ENCODE measurements around the gene FAM219A. TPM values are rescaled to one million over a fixed set of nuclear protein-coding genes. Genes with fewer than 3 reads are reported as not detected.

The FAM219A gene
- polyA plus RNA-seq, 3 donors: 0.61 to 15.3 (median 1.2) TPM

- H3K9me3 ChIP-seq (replicated peaks in 1 of 2; ENCODE audit: control insufficient read depth in 1 of 2, insufficient read depth in 1 of 2, low read length in 2 of 2): no peaks in the 10 kb centered on the region
- H3K9ac ChIP-seq (ENCODE audit: insufficient read depth, low read length, poor library complexity, severe bottlenecking): no peak overlapping the region
- no peaks in the 10 kb centered on the region for H3K36me3 ChIP-seq (replicated peaks in 1 of 2; ENCODE audit: control insufficient read depth in 1 of 2, insufficient read depth in 2 of 2, low read length in 2 of 2)
- Mint-ChIP-seq H3K27me3 (ENCODE audit: low read depth in 3 of 3) (peaks cover 12 to 15% (median 13%) of the 10 kb centered on the region in 3 donors), H3K27ac (no peak overlapping the region), H3K9me3 (peaks cover 0 to 4% (median 2%) of the 10 kb centered on the region in 7 donors), H3K36me3 (peaks cover 0 to 3% of the 10 kb centered on the region in 2 donors), H3K4me1 (peaks cover 29% of the 10 kb centered on the region), H3K4me3 (no peak overlapping the region)
- H3K27me3 ChIP-seq (ENCODE audit: control insufficient read depth in 2 of 2, insufficient read depth in 2 of 2, low read length in 2 of 2): peaks cover 0 to 8% of the 10 kb centered on the region in 2 donors
- peaks cover 54% of the 10 kb centered on the region for H4K20me1 ChIP-seq (ENCODE audit: insufficient read depth, low read length)
- WGBS (ENCODE audit: insufficient coverage): 100% methylated on average over 1 of the region's 3 CpGs
- intact Hi-C loops (cut with micrococcal nuclease): loop anchor here (5.0 to 10.0 kb wide), 5 partner anchors 68 to 160 kb away; partner anchors contain the start of genes RPP25L (in 2 of the 2), ENHO (in 1 of the 2) and MYORG (in 1 of the 2)
- H3K4me1 ChIP-seq (ENCODE audit: control insufficient read depth in 1 of 2, insufficient read depth in 2 of 2, low read length in 2 of 2): peaks cover 28 to 29% of the 10 kb centered on the region in 2 donors
- TF ChIP-seq CTCF (IDR thresholded peaks at IDR 0.05): no peak
- no peak overlapping the region for H3K27ac ChIP-seq (ENCODE audit: low read depth in 1 of 2, low read length in 2 of 2)
- DNase-seq: peak in 1 of 3 donors; percentile 26
- no peak overlapping the region for H2AFZ ChIP-seq (ENCODE audit: insufficient read depth, low read depth, low read length, poor library complexity, severe bottlenecking)
- peaks cover 15% of the 10 kb centered on the region for H3K79me2 ChIP-seq (ENCODE audit: insufficient read depth, low read length)
- no peak overlapping the region for H3K4me2 ChIP-seq (replicated peaks; ENCODE audit: extremely low read depth, low read length, poor library complexity, severe bottlenecking)
- H3K4me3 ChIP-seq (replicated peaks in 1 of 3; ENCODE audit: low read depth in 2 of 3, low read length in 3 of 3): no peak overlapping the region
Observed at GRCh38 chr9:34454571-34455065, 3.8 kb downstream of the FAM219A start.

- peaks cover 0 to 3% of the 10 kb centered on the region in 2 donors for H3K36me3 Mint-ChIP-seq
- no peak overlapping the region for H3K4me3 ChIP-seq (replicated peaks in 1 of 3; ENCODE audit: low read depth in 2 of 3, low read length in 3 of 3)
- H3K4me2 ChIP-seq (replicated peaks; ENCODE audit: extremely low read depth, low read length, poor library complexity, severe bottlenecking): no peak overlapping the region
- H3K27ac Mint-ChIP-seq: no peak overlapping the region
- H3K9me3 Mint-ChIP-seq: peaks cover 0 to 2% (median 0%) of the 10 kb centered on the region in 7 donors
- H4K20me1 ChIP-seq (ENCODE audit: insufficient read depth, low read length): peaks cover 69% of the 10 kb centered on the region
- no peak overlapping the region for H3K4me3 Mint-ChIP-seq
- intact Hi-C loops (cut with micrococcal nuclease): loop anchor here in 1 of 2 donors (10.0 kb wide), 1 partner anchor 162 kb away; the partner anchor contains the start of gene RPP25L
- H2AFZ ChIP-seq (ENCODE audit: insufficient read depth, low read depth, low read length, poor library complexity, severe bottlenecking): no peak overlapping the region
- no peak for DNase-seq
- H3K4me1 Mint-ChIP-seq: peaks cover 19% of the 10 kb centered on the region
- H3K79me2 ChIP-seq (ENCODE audit: insufficient read depth, low read length): peaks cover 13% of the 10 kb centered on the region
- H3K27me3 Mint-ChIP-seq (ENCODE audit: low read depth in 3 of 3): peaks cover 2 to 6% (median 3%) of the 10 kb centered on the region in 3 donors
- no peak overlapping the region for H3K27ac ChIP-seq (ENCODE audit: low read depth in 1 of 2, low read length in 2 of 2)
- TF ChIP-seq CTCF (IDR thresholded peaks at IDR 0.05): no peak
- no peaks in the 10 kb centered on the region for H3K9me3 ChIP-seq (replicated peaks in 1 of 2; ENCODE audit: control insufficient read depth in 1 of 2, insufficient read depth in 1 of 2, low read length in 2 of 2)
- H3K36me3 ChIP-seq (replicated peaks in 1 of 2; ENCODE audit: control insufficient read depth in 1 of 2, insufficient read depth in 2 of 2, low read length in 2 of 2): no peaks in the 10 kb centered on the region
- H3K27me3 ChIP-seq (ENCODE audit: control insufficient read depth in 2 of 2, insufficient read depth in 2 of 2, low read length in 2 of 2): peaks cover 0 to 6% of the 10 kb centered on the region in 2 donors
- WGBS (ENCODE audit: insufficient coverage): 97% methylated on average over 2 of the region's 2 CpGs
- H3K9ac ChIP-seq (ENCODE audit: insufficient read depth, low read length, poor library complexity, severe bottlenecking): no peak overlapping the region
- H3K4me1 ChIP-seq (ENCODE audit: control insufficient read depth in 1 of 2, insufficient read depth in 2 of 2, low read length in 2 of 2): peaks cover 19% of the 10 kb centered on the region in 2 donors
Observed at GRCh38 chr9:34452568-34452967, 5.8 kb downstream of the FAM219A start.

Measured in CD14-positive monocyte (primary cell).